Stimulated activated CD4-positive, alpha-beta T cell treated with anti-CD3 and anti-CD28 coated beads, Interleukin-15, amount 100 ng/mL, for 24 hours (primary cell): Measurements from ENCODE around the gene BEGAIN.

Source experiments
- DNase-seq: peaks from one replicate; pipeline ENCODE4 v3.0.0-alpha.2; 2020

The BEGAIN gene

GRCh38 chr14:100587086-100587762 lies at the start of gene BEGAIN:
TSS of gene BEGAIN (minus strand) at chr14:100587417. CDS start at chr14:100587290, 127 bp downstream.
- DNase-seq = peak; percentile 65

- no peak for DNase-seq
Measured at GRCh38 chr14:100636559-100636958, 49.3 kb upstream of the BEGAIN start.

GRCh38 chr14:100634026-100634425 lies 46.8 kb upstream of the BEGAIN start:
- DNase-seq = no peak

GRCh38 chr14:100633406-100633805 lies 46.2 kb upstream of the BEGAIN start:
- no peak for DNase-seq

- DNase-seq = no peak
Measured at GRCh38 chr14:100629696-100630095, 42.5 kb upstream of the BEGAIN start.

- DNase-seq = no peak
Measured at GRCh38 chr14:100629098-100629497, 41.9 kb upstream of the BEGAIN start.

GRCh38 chr14:100628225-100628624 lies 41.0 kb upstream of the BEGAIN start:
- no peak for DNase-seq

GRCh38 chr14:100626614-100627013 lies 39.4 kb upstream of the BEGAIN start:
- DNase-seq = no peak

- DNase-seq = no peak
Measured at GRCh38 chr14:100623961-100624360, 36.7 kb upstream of the BEGAIN start.

- no peak for DNase-seq
Measured at GRCh38 chr14:100623557-100623956, 36.3 kb upstream of the BEGAIN start.

- no peak for DNase-seq
Measured at GRCh38 chr14:100622708-100623485, 35.7 kb upstream of the BEGAIN start.

- DNase-seq = no peak
Measured at GRCh38 chr14:100622224-100622623, 35.0 kb upstream of the BEGAIN start.

- no peak for DNase-seq
Measured at GRCh38 chr14:100621806-100622205, 34.6 kb upstream of the BEGAIN start.

- DNase-seq = no peak
Measured at GRCh38 chr14:100620255-100621100, 33.3 kb upstream of the BEGAIN start.

GRCh38 chr14:100619396-100620254 lies 32.4 kb upstream of the BEGAIN start:
- DNase-seq = no peak

- no peak for DNase-seq
Measured at GRCh38 chr14:100618763-100619320, 31.6 kb upstream of the BEGAIN start.

- DNase-seq = no peak
Measured at GRCh38 chr14:100618318-100618693, 31.1 kb upstream of the BEGAIN start.

GRCh38 chr14:100617410-100618317 lies 30.4 kb upstream of the BEGAIN start:
- DNase-seq = no peak

GRCh38 chr14:100616854-100617409 lies 29.7 kb upstream of the BEGAIN start:
- DNase-seq = no peak
